B cell (primary cell): ENCODE measurements around the gene PPAN. TPM values are rescaled to one million over a fixed set of nuclear protein-coding genes. Genes with fewer than 3 reads are reported as not detected.

Experiments used
- ATAC-seq: fragments of 200-7000 bp; cut with Tn5 transposase; one replicate; pipeline ENCODE4 v1.10.0; 2021; ENCODE audit warnings: low read depth, mild to moderate bottlenecking, moderate number of reproducible peaks, moderate library complexity
- CTCF ChIA-PET: fragments of 350-600 bp; sonication (Branson Sonifier 250); formaldehyde crosslinking; loops from one replicate; lab custom pipeline; 2021; ENCODE audit warnings: antibody characterized with exemption, inconsistent platforms; lab: Charles Lee
- POLR2A ChIA-PET: fragments of 350-600 bp; sonication (Branson Sonifier 250); formaldehyde crosslinking; loops from one replicate; lab custom pipeline; 2021; ENCODE audit warnings: antibody characterized with exemption; lab: Charles Lee
- DNase-seq: peaks from one replicate; pipeline ENCODE4 v3.0.0; 2013
- H2AFZ ChIP-seq: 2 replicates; pipeline ENCODE4 v1.6.1; 2012; ENCODE audit warnings: mild to moderate bottlenecking, low read depth, low read length; ENCODE audit not compliant: insufficient read depth, poor library complexity, severe bottlenecking
- H3K27ac ChIP-seq, 2 donors: 1 replicate in 1 of 2; 2 replicates in 1 of 2; pipeline ENCODE4 v1.5.1; 2012 to 2013; ENCODE audit warnings: low read length in 2 of 2, mild to moderate bottlenecking in 2 of 2, moderate library complexity in 1 of 2
- H3K27me3 ChIP-seq, 4 experiments: fragments of 200-600 bp in 1 of 4; sonication (generic) in 1 of 4; replicated peaks in 1 of 4; 1 replicate in 2 of 4; 2 replicates in 2 of 4; pipeline versions ENCODE4 v1.6.1 to v1.7.0; 2013 to 2016; ENCODE audit warnings: low read length in 3 of 4, mild to moderate bottlenecking in 2 of 4, mixed read lengths in 1 of 4, moderate library complexity in 1 of 4; ENCODE audit not compliant: insufficient read depth in 4 of 4, control insufficient read depth in 3 of 4; ENCODE audit errors: control extremely low read depth in 1 of 4
- H3K36me3 ChIP-seq, 2 experiments: replicated peaks in 1 of 2; 1 replicate in 1 of 2; 2 replicates in 1 of 2; pipeline versions ENCODE4 v1.6.1 to v1.7.1; 2013; ENCODE audit warnings: low read length in 1 of 2; ENCODE audit not compliant: insufficient read depth in 2 of 2, control insufficient read depth in 1 of 2; ENCODE audit errors: control extremely low read depth in 1 of 2, extremely low read depth in 1 of 2
- H3K4me1 ChIP-seq, 2 donors: fragments of 200-600 bp in 1 of 2; sonication (generic) in 1 of 2; 1 replicate in 1 of 2; 2 replicates in 1 of 2; pipeline versions ENCODE4 v1.5.1 to v1.6.1; 2013 to 2017; ENCODE audit warnings: low read length in 2 of 2; ENCODE audit not compliant: control insufficient read depth in 2 of 2, insufficient read depth in 2 of 2
- H3K4me2 ChIP-seq: replicated peaks from 2 replicates; pipeline ENCODE3; 2012; ENCODE audit warnings: mild to moderate bottlenecking, low read depth, low read length; ENCODE audit not compliant: poor library complexity, severe bottlenecking
- H3K4me3 ChIP-seq, 5 experiments: fragments of 200-600 bp in 1 of 5; sonication (generic) in 1 of 5; 1 replicate in 3 of 5; 2 replicates in 2 of 5; pipeline versions ENCODE4 v1.5.1 to v1.7.0; 2011 to 2016; ENCODE audit warnings: low read length in 4 of 5, mild to moderate bottlenecking in 4 of 5, low read depth in 2 of 5, control low read depth in 1 of 5, moderate library complexity in 1 of 5; ENCODE audit not compliant: insufficient read depth in 1 of 5; ENCODE audit errors: control extremely low read depth in 1 of 5, extremely low read depth in 1 of 5
- H3K79me2 ChIP-seq: fragments of 200-600 bp; sonication (generic); one replicate; pipeline ENCODE4 v1.6.0; 2016; ENCODE audit warnings: low read length; ENCODE audit not compliant: control insufficient read depth, insufficient read depth
- H3K9ac ChIP-seq: fragments of 200-600 bp; sonication (generic); 2 replicates; pipeline ENCODE4 v1.6.1; 2017; ENCODE audit warnings: mild to moderate bottlenecking, low read length, moderate library complexity
- H3K9me3 ChIP-seq, 3 donors: one replicate each; pipeline versions ENCODE4 v1.6.1 to v1.7.1; 2013; ENCODE audit warnings: low read length in 2 of 3; ENCODE audit not compliant: control insufficient read depth in 2 of 3, insufficient read depth in 1 of 3; ENCODE audit errors: control extremely low read depth in 1 of 3
- H4K20me1 ChIP-seq: 2 replicates; pipeline ENCODE4 v1.6.0; 2012; ENCODE audit warnings: mild to moderate bottlenecking, low read length; ENCODE audit not compliant: insufficient read depth, control insufficient read depth, poor library complexity, severe bottlenecking
- H3K27ac Mint-ChIP-seq: one replicate; pipeline ENCODE4 v1.8.0; 2021; ENCODE audit warnings: mixed read lengths
- H3K27me3 Mint-ChIP-seq: one replicate; pipeline ENCODE4 v1.8.0; 2021; ENCODE audit warnings: mixed read lengths
- H3K4me1 Mint-ChIP-seq: one replicate; pipeline ENCODE4 v1.8.0; 2021; ENCODE audit warnings: mixed read lengths
- H3K4me3 Mint-ChIP-seq: one replicate; pipeline ENCODE4 v1.8.0; 2021; ENCODE audit warnings: mixed read lengths
- H3K9me3 Mint-ChIP-seq: one replicate; pipeline ENCODE4 v1.8.0; 2022; ENCODE audit warnings: mixed read lengths; ENCODE audit not compliant: insufficient read depth
- CTCF ChIP-seq: fragments of 200-600 bp; IDR thresholded peaks from one replicate; pipeline ENCODE4 v1.8.0; 2022; ENCODE audit warnings: antibody characterized with exemption, mild to moderate bottlenecking
- EZH2 ChIP-seq: IDR thresholded peaks from 2 replicates; pipeline ENCODE4 v1.6.1; 2012; ENCODE audit warnings: borderline replicate concordance, low read depth, mild to moderate bottlenecking, moderate library complexity, low read length; ENCODE audit not compliant: insufficient read depth, poor library complexity, severe bottlenecking
- WGBS: methylation state at CpG from one replicate; pipeline ENCODE4 v1.1.5; 2013; ENCODE audit warnings: missing lambda C conversion rate; ENCODE audit not compliant: insufficient coverage; 5-methylcytosine and 5-hydroxymethylcytosine counted together
- intact Hi-C: fragments of 100-400 bp; cut with micrococcal nuclease; formaldehyde crosslinking; loops from one replicate; pipeline ENCODE4 v1.10.0; 2022
- polyA plus RNA-seq: library from polyadenylated mRNA; depleted of rRNA; stranded (reverse); fragments of >200 nt; gene quantifications from 2 replicates; pipeline ENCODE4 v1.2.3, GENCODE V29; 2012
- total RNA-seq, 2 donors: library from RNA; stranded (reverse); fragments of 120-200 nt in 1 of 2; gene quantifications; 1 replicate in 1 of 2; 2 replicates in 1 of 2; pipeline versions ENCODE4 v1.2.3 to v1.2.4, GENCODE V29; 2013 to 2022

PPAN gene
- total and polyA plus RNA-seq, 2 donors (not counting 1 experiment from before 2014, with no cell fraction given): 42.2 to 88.0 TPM

GRCh38 chr19:10114651-10115391 is 8.7 kb downstream of the PPAN start:
- Histone ChIP-seq H4K20me1 (peaks cover 81% of the 10 kb centered on the region), H3K36me3 (peaks cover 0 to 52% of the 10 kb centered on the region in 2 experiments), H3K4me1 (peaks cover 36 to 45% of the 10 kb centered on the region in 2 donors), H3K9ac (no peak overlapping the region), H3K4me3 (no peak overlapping the region), H3K79me2 (peaks cover 34% of the 10 kb centered on the region), H3K4me2 (no peak overlapping the region), H2AFZ (no peak overlapping the region), H3K27me3 (no peaks in the 10 kb centered on the region), H3K27ac (no peak overlapping the region), H3K9me3 (peaks cover 0 to 6% (median 0%) of the 10 kb centered on the region in 3 donors)
- 88% methylated on average over 21 of the region's 26 CpGs for WGBS
- DNase-seq (no peak), ATAC-seq (no peak)
- no peak for TF ChIP-seq EZH2
- Mint-ChIP-seq H3K4me1 (peaks cover 48% of the 10 kb centered on the region), H3K27ac (peak overlapping the region; percentile 50), H3K9me3 (no peaks in the 10 kb centered on the region), H3K27me3 (no peaks in the 10 kb centered on the region), H3K4me3 (no peak overlapping the region)
- ChIA-PET CTCF (interaction anchor here (0.6 to 15.9 kb wide), 7 partner anchors 13 to 519 kb away, joined by 3 to 263 read pairs (median 4); partner anchors contain the start of genes ANGPTL6, MRPL4 and PPAN), POLR2A (interaction anchor here (0.6 to 6.6 kb wide), 4 partner anchors 13 to 311 kb away, joined by 3 to 62 read pairs (median 15); partner anchors contain the start of gene ANGPTL6)
- intact Hi-C loops: no loop called here

- H3K27me3 ChIP-seq: no peaks in the 10 kb centered on the region
- H3K9me3 ChIP-seq: peaks cover 0 to 6% (median 0%) of the 10 kb centered on the region in 3 donors
- H2AFZ ChIP-seq: no peak overlapping the region
- no peak overlapping the region for H3K4me3 ChIP-seq
- ChIA-PET POLR2A (interaction anchor here (0.6 to 6.6 kb wide), 3 partner anchors 14 to 316 kb away, joined by 3 to 62 read pairs (median 3); partner anchors contain the start of gene ANGPTL6), CTCF (interaction anchor here (1.0 to 15.9 kb wide), 4 partner anchors 14 to 185 kb away, joined by 3 to 263 read pairs (median 6); partner anchors contain the start of genes ANGPTL6 and PPAN)
- no peak overlapping the region for H3K4me2 ChIP-seq
- H3K27ac ChIP-seq: no peak overlapping the region
- H3K9ac ChIP-seq: no peak overlapping the region
- TF ChIP-seq CTCF (no peak), EZH2 (no peak)
- DNase-seq (no peak), ATAC-seq (no peak)
- H3K9me3 Mint-ChIP-seq: no peaks in the 10 kb centered on the region
- no peak overlapping the region for H3K27ac Mint-ChIP-seq
- peaks cover 33% of the 10 kb centered on the region for H3K79me2 ChIP-seq
- H3K27me3 Mint-ChIP-seq: no peaks in the 10 kb centered on the region
- H3K36me3 ChIP-seq: peaks cover 0 to 45% of the 10 kb centered on the region in 2 experiments
- H3K4me1 Mint-ChIP-seq: peaks cover 45% of the 10 kb centered on the region
- intact Hi-C loops: no loop called here
- H4K20me1 ChIP-seq: peaks cover 76% of the 10 kb centered on the region
- no peak overlapping the region for H3K4me3 Mint-ChIP-seq
- H3K4me1 ChIP-seq: peaks cover 36 to 45% of the 10 kb centered on the region in 2 donors
- 94% methylated on average over 45 of the region's 45 CpGs for WGBS
These were observed 9.4 kb downstream of the PPAN start for GRCh38 chr19:10115392-10116084.
